Activated CD8-positive, alpha-beta T cell treated with anti-CD3 and anti-CD28 coated beads, Interleukin-2, amount 10 ng/mL, durations not matched to agents 7 days and 5 days (primary cell): ENCODE data around the gene IGFBP7. TPM values are rescaled to one million over a fixed set of nuclear protein-coding genes. Genes with fewer than 3 reads are reported as not detected.

Experiments
- ATAC-seq: fragments of 150-1000 bp; cut with Tn5 transposase; one replicate; pipeline ENCODE4 v1.10.0; 2021; ENCODE audit warnings: moderate library complexity
- CTCF ChIA-PET: fragments of 350-600 bp; sonication (Branson Sonifier 250); formaldehyde crosslinking; loops from one replicate; lab custom pipeline; 2021; ENCODE audit warnings: antibody characterized with exemption; lab: Charles Lee
- POLR2A ChIA-PET: fragments of 350-600 bp; sonication (Branson Sonifier 250); formaldehyde crosslinking; loops from one replicate; lab custom pipeline; 2021; ENCODE audit warnings: antibody characterized with exemption; lab: Charles Lee
- DNase-seq: peaks from one replicate; pipeline ENCODE4 v3.0.0-alpha.2; 2020
- H3K27ac Mint-ChIP-seq: one replicate; pipeline ENCODE4 v1.8.0; 2021; ENCODE audit warnings: mild to moderate bottlenecking, mixed read lengths
- H3K27me3 Mint-ChIP-seq: one replicate; pipeline ENCODE4 v1.8.0; 2021; ENCODE audit warnings: low read depth, mixed read lengths
- H3K36me3 Mint-ChIP-seq: one replicate; pipeline ENCODE4 v1.8.0; 2021; ENCODE audit warnings: low read depth, mixed read lengths
- H3K4me1 Mint-ChIP-seq: one replicate; pipeline ENCODE4 v1.8.0; 2021; ENCODE audit warnings: low read depth, mixed read lengths
- H3K4me3 Mint-ChIP-seq: one replicate; pipeline ENCODE4 v1.8.0; 2021; ENCODE audit warnings: mild to moderate bottlenecking, mixed read lengths
- H3K9me3 Mint-ChIP-seq: one replicate; pipeline ENCODE4 v1.8.0; 2022; ENCODE audit warnings: mixed read lengths; ENCODE audit not compliant: insufficient read depth
- total RNA-seq, 2 experiments: library from RNA; stranded (reverse); gene quantifications; one replicate each; pipeline ENCODE4 v1.2.3, GENCODE V29; 2021

The IGFBP7 gene
- total RNA-seq, 2 experiments from 2014 or later = not detected

DNA sequence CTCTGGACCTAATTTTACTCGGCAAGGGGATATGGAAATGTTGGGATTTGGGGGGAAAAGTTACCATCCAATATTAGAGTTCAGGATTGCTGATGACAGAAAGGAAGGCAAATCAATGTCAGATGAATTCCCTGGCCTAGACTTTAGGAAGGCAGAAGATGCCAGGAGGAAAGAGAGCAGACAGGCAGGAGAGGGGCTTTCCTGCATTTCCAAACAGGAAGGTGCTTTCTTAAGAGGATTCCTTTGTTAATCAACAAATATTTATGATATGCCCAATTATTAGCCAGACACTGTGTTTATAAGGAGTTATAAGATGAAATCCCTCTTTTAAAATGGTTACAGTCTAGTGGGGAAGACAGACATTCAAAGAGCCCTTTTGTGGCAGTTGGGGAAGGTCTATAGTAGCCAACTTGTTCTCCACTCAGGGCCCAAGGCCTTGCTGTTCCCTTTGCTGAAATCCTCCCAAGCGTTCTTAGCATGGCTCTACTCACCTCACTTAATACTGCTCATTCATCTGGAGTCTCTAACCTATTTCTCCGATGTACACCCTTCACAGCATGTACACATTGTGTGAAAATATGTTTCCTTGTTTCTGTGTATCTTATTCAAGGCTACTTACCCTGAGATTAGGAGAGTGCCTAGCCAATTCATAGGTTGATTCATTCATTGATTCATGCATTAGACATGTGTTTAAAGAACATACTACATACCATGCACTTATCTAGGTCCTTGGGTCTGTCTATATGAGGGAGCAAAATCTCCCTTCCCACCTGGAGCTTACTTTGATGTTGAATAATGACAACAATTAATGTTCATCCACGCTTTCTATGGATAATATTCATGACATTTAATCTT lies 5.3 kb downstream of the IGFBP7 start:
- H3K9me3 Mint-ChIP-seq = no peaks in the 10 kb centered on the region
- no peaks in the 10 kb centered on the region for H3K36me3 Mint-ChIP-seq
- ChIA-PET POLR2A (no interaction called here), CTCF (no interaction called here)
- H3K27me3 Mint-ChIP-seq = peaks cover 42% of the 10 kb centered on the region
- DNase-seq (no peak), ATAC-seq (no peak)
- no peak overlapping the region for H3K4me3 Mint-ChIP-seq
- peaks cover 2% of the 10 kb centered on the region for H3K4me1 Mint-ChIP-seq
- H3K27ac Mint-ChIP-seq = no peak overlapping the region

DNA sequence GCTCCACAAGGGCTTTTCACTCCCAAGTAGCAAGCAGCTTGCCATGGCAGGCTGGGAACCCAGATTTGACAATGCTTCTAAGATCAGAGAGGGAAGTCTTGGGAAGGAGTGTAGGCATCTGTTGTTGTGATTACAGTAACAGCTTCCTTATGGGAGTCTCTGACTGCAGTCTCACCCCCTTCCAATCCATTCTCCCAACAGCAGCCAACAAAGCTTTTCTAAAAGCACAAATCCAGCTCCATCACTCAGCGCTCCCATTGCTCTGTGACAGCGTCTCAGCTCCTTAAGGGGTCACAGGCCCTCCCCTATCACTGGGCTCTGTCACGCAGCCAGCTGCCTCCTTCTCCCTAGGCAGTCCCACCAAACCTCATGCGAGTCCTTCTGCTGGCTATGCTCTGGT lies 7.1 kb downstream of the IGFBP7 start:
- Mint-ChIP-seq H3K36me3 (no peaks in the 10 kb centered on the region), H3K4me3 (no peak overlapping the region), H3K4me1 (no peaks in the 10 kb centered on the region), H3K27ac (no peak overlapping the region), H3K27me3 (peaks cover 28% of the 10 kb centered on the region), H3K9me3 (no peaks in the 10 kb centered on the region)
- POLR2A ChIA-PET = no interaction called here
- CTCF ChIA-PET = no interaction called here
- DNase-seq (no peak), ATAC-seq (no peak)

DNA sequence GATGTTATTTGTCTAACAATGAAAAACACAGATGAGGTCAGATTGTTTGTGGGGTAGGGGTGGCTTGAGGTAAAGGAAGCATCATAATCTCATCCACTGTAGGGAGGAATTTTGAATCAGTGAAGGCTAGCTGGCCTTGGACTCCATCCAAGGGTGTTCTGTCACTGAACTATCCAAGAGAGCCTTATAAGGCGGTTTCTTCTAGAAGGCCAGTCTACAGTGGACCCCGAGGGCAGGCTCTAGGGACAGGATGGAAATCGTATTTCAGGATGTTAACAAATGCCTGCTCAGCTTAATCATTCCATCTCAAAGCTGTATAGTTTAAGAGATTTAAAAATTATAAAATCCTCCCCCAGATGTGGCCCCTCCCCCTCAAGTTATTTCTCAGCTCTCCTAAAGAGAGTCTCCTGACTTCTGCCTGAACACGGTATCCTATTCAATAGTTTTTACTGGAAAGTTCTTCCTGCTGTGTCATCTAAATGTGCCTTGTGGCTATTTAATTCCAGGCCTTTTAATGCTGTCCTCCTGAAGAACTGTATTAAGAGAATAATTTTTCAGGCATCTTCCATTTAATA lies 8.0 kb downstream of the IGFBP7 start:
- Mint-ChIP-seq H3K4me1 (no peaks in the 10 kb centered on the region), H3K27ac (no peak overlapping the region), H3K36me3 (no peaks in the 10 kb centered on the region), H3K27me3 (peaks cover 21% of the 10 kb centered on the region), H3K4me3 (no peak overlapping the region), H3K9me3 (no peaks in the 10 kb centered on the region)
- no peak for DNase-seq
- POLR2A ChIA-PET = no interaction called here
- ATAC-seq = no peak
- CTCF ChIA-PET = no interaction called here

DNA sequence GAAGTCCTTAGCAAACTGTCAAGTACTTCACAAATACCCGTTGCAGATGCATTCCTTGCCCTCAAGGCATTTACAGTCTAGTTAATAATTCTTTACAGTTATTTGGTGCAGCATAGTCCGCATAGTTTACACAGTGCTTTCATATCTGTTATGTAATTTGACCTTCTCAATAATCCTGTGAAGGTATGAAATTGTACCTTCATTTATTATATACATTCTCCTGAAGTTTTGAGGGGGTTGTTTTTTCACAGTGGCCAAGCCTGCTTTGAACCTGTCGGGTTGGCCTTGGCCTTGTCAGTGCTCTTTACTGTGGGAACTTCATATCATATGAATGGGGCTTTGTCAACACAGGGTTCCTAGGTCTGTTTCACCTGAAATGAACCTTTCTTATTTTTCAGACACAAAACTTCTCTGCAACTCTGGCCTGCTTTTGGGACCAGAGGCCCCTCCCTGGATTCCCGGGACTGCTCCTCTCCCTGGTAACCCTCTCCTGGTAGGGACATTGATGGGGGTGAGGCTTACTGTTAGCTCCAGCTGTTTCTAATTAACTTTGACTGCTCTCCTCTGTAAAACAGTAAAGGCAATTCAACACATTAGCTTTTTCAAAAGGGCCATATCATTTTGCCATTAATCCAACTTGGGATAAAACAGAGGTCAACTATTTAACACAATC lies 9.1 kb downstream of the IGFBP7 start:
- ChIA-PET POLR2A (no interaction called here), CTCF (no interaction called here)
- Mint-ChIP-seq H3K4me3 (no peak overlapping the region), H3K9me3 (no peaks in the 10 kb centered on the region), H3K27ac (no peak overlapping the region), H3K36me3 (no peaks in the 10 kb centered on the region), H3K27me3 (peaks cover 18% of the 10 kb centered on the region), H3K4me1 (no peaks in the 10 kb centered on the region)
- no peak for DNase-seq
- ATAC-seq = no peak

DNA sequence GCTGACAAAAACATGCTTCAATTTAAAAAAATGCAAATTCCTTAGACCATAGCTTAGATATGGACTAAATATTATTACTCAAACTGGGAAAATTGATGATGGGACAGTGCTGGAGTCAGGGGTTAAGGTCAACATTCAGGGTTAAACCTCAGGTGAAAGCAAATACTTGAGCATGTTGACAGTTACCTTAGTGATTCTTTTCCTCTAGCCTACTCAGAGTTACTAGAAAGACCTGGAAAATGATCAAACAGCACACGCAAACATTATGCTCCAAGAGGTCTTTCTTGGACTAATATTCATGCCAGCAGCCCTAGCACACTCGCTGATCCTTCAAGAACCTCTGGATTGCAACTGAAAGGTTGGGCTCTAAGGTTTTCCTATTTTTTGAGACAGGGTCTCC lies 10.8 kb downstream of the IGFBP7 start:
- no peaks in the 10 kb centered on the region for H3K4me1 Mint-ChIP-seq
- no peaks in the 10 kb centered on the region for H3K36me3 Mint-ChIP-seq
- DNase-seq (no peak), ATAC-seq (no peak)
- ChIA-PET CTCF (no interaction called here), POLR2A (no interaction called here)
- peaks cover 13% of the 10 kb centered on the region for H3K27me3 Mint-ChIP-seq
- no peak overlapping the region for H3K27ac Mint-ChIP-seq
- no peak overlapping the region for H3K4me3 Mint-ChIP-seq
- no peaks in the 10 kb centered on the region for H3K9me3 Mint-ChIP-seq

DNA sequence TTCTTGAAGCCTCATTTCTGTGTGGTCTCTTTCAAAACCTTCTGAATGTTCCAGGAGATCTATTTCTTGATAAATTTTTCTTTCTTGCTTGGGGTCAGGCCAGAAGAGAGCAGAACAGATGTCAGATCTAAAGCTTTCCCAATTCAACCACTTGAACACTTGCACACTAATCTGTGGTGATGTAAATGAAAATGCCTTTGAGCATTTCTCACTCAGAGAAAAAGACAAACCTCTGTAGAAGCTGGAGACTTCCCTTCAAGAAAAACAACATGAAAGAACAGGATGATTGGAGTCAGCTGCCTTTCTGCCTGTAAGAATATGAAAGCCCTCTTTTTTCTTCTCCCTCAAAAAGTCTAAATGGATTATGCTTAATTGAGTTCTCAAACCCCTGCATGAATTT lies 11.2 kb downstream of the IGFBP7 start:
- Mint-ChIP-seq H3K36me3 (no peaks in the 10 kb centered on the region), H3K9me3 (no peaks in the 10 kb centered on the region), H3K4me3 (no peak overlapping the region), H3K4me1 (no peaks in the 10 kb centered on the region), H3K27ac (no peak overlapping the region), H3K27me3 (peaks cover 9% of the 10 kb centered on the region)
- DNase-seq (no peak), ATAC-seq (no peak)
- CTCF ChIA-PET = no interaction called here
- POLR2A ChIA-PET = no interaction called here

DNA sequence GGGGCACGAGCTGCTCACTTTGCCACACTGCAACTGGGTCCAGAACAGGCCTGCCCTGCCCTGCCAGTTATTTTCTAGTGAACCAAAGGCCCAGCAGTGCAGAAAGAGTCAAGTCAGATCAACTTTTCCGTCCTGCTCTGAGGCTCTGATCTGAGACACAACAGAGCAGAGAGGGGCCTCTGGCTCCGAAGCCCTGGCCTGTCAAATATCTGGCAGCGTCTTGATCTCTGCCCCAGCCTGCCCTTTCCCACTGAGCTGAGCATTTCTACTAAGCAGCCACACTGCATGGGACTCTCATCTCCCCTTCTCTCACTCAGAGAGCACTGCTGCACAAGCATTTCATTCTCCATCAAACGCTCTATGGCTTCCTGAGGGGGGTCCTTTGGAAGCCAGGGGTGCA lies 11.8 kb downstream of the IGFBP7 start:
- no peak for ATAC-seq
- no peaks in the 10 kb centered on the region for H3K9me3 Mint-ChIP-seq
- ChIA-PET CTCF (no interaction called here), POLR2A (no interaction called here)
- H3K36me3 Mint-ChIP-seq = no peaks in the 10 kb centered on the region
- H3K4me1 Mint-ChIP-seq = no peaks in the 10 kb centered on the region
- H3K27me3 Mint-ChIP-seq = peaks cover 8% of the 10 kb centered on the region
- DNase-seq = no peak
- no peak overlapping the region for H3K4me3 Mint-ChIP-seq
- no peak overlapping the region for H3K27ac Mint-ChIP-seq

DNA sequence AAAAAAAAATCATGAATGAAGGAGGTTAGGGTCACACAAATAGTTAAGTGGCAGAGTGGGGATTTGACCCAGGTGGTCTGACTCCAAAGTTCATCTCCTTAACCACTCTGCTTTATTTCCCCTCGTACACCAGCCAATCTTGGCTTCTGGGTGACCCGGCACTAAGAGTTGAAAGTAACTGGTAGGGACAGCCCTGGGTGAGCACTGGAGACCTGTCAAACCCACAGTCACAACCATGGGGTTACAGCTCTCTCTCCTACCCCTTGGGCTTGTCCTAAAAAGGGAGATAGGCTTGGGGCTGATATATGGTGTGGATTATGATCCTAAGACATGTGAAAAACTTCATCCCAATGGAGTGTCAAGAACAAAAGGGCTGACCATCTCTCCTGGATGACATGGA lies 12.5 kb downstream of the IGFBP7 start:
- H3K27me3 Mint-ChIP-seq = peaks cover 8% of the 10 kb centered on the region
- ChIA-PET CTCF (no interaction called here), POLR2A (no interaction called here)
- H3K9me3 Mint-ChIP-seq = no peaks in the 10 kb centered on the region
- no peaks in the 10 kb centered on the region for H3K4me1 Mint-ChIP-seq
- no peak overlapping the region for H3K4me3 Mint-ChIP-seq
- no peak for ATAC-seq
- H3K36me3 Mint-ChIP-seq = no peaks in the 10 kb centered on the region
- no peak for DNase-seq
- H3K27ac Mint-ChIP-seq = no peak overlapping the region

DNA sequence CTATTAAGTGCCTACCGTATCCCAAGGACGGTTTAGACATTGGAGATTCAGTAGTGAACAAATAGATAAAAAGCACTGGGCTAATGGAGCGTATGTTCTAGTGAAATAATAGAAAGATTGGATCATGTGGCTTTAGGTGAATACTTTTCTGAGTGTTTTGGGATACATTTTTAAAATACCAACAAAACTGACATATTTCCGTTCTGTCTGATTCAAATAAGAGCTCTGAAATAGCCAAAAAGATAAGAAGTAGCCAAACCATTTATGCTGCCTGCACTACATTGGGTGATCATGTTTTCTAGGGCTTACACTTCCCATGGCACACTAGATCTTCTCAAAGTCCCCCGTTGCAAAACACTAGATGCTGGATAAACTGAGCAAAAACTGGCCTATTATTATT lies 14.2 kb downstream of the IGFBP7 start:
- no peaks in the 10 kb centered on the region for H3K9me3 Mint-ChIP-seq
- no peaks in the 10 kb centered on the region for H3K4me1 Mint-ChIP-seq
- POLR2A ChIA-PET = no interaction called here
- no peak overlapping the region for H3K4me3 Mint-ChIP-seq
- CTCF ChIA-PET = no interaction called here
- no peaks in the 10 kb centered on the region for H3K36me3 Mint-ChIP-seq
- peaks cover 12% of the 10 kb centered on the region for H3K27me3 Mint-ChIP-seq
- H3K27ac Mint-ChIP-seq = no peak overlapping the region
- ATAC-seq (no peak), DNase-seq (no peak)

DNA sequence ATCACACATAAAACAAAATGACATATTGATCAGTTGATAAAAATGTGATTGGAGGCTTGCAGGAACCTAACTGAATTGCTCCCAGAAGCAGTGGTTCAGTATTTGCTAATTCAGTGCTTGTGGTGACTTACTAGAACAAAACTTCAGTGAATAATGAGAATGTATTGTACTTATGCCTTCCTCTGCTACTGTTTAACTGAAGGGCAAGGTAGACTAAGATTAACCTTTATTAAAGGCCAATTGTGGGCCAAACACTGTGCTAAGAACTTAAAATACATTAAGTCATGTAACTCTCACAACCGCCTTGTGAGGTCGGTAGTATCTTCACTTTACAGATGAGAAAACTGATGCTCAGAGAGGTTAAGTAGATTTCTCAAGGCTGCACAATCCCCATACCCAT lies 14.9 kb downstream of the IGFBP7 start:
- Mint-ChIP-seq H3K27ac (no peak overlapping the region), H3K27me3 (peaks cover 13% of the 10 kb centered on the region), H3K36me3 (no peaks in the 10 kb centered on the region), H3K4me3 (no peak overlapping the region), H3K9me3 (no peaks in the 10 kb centered on the region), H3K4me1 (no peaks in the 10 kb centered on the region)
- no peak for DNase-seq
- CTCF ChIA-PET = no interaction called here
- POLR2A ChIA-PET = no interaction called here
- ATAC-seq = no peak

DNA sequence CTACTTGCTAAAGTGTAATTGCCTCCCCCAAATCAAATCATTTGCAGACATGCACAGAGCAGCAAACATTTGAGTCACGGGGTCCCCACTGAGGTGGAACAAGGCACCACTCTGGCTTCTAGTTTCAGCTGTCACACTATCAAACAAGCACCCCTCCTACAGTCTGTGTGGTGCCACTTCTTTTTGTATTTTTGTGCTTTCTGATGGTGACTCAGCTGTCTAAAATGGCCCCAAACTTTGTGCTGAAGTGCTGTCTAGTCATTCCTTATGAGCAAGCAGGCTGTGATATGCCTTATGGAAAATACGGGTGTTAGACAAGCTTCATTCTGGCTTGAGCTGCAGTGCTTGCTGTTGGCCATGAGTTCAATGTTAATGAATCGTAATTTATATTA lies 15.4 kb downstream of the IGFBP7 start:
- no peak for ATAC-seq
- no peak overlapping the region for H3K4me3 Mint-ChIP-seq
- no peaks in the 10 kb centered on the region for H3K9me3 Mint-ChIP-seq
- H3K36me3 Mint-ChIP-seq = no peaks in the 10 kb centered on the region
- DNase-seq = no peak
- no peak overlapping the region for H3K27ac Mint-ChIP-seq
- no peaks in the 10 kb centered on the region for H3K4me1 Mint-ChIP-seq
- H3K27me3 Mint-ChIP-seq = peaks cover 16% of the 10 kb centered on the region
- ChIA-PET POLR2A (no interaction called here), CTCF (no interaction called here)
